ENCODE measurements around the gene CACNB2.
A peak's percentile ranks its signal among the peaks of the same experiment; 100 is the strongest.

The CACNB2 gene

GRCh38 chr10:18102404-18102803 lies 37.8 kb upstream of the CACNB2 start:
- H3K4me3 ChIP-seq (ENCODE audit: low read depth, low read length) = no peak overlapping the region
- no peak for TF ChIP-seq CTCF (IDR thresholded peaks at IDR 0.05; ENCODE audit: borderline replicate concordance, insufficient read depth, low read depth, low read length)

DNA sequence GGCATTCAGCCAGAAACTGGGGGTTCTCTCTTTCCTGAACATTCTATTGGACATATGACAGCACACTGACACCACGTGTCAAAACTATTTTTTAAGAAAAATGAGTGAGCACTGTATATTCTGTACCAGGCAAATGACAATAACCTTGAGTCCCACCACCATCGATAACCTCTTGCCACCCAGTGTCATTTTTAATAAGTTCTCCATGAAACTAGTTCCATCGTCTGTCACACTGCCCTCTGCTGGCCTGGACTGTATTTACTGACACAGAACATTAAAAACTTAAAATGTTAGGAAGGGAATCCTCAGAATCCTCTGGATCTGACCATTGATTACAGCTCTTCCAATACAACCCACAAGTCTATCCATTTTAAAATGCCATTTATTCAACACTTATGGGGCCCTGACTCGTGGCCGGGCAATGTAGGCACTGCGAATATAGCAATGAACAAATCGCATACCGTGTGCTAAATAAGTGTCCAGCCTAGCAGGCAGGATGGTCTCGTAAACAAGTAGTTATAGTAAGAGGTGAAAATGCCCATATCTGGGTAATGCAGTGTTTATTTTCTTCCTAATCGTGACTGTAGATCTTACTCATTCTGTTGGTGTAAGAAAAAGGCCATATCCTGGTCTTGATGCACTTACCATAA lies 35.9 kb upstream of the CACNB2 start:
- peak; percentile 45; the same call in 1 of the 2 replicates for TF ChIP-seq CTCF (IDR thresholded peaks at IDR 0.05; ENCODE audit: borderline replicate concordance, insufficient read depth, low read depth, low read length)
- no peak overlapping the region for H3K4me3 ChIP-seq (ENCODE audit: low read depth, low read length)

GRCh38 chr10:18109341-18109870 lies 30.8 kb upstream of the CACNB2 start:
- TF ChIP-seq CTCF (IDR thresholded peaks at IDR 0.05; ENCODE audit: borderline replicate concordance, insufficient read depth, low read depth, low read length) = no peak
- no peak overlapping the region for H3K4me3 ChIP-seq (ENCODE audit: low read depth, low read length)

DNA sequence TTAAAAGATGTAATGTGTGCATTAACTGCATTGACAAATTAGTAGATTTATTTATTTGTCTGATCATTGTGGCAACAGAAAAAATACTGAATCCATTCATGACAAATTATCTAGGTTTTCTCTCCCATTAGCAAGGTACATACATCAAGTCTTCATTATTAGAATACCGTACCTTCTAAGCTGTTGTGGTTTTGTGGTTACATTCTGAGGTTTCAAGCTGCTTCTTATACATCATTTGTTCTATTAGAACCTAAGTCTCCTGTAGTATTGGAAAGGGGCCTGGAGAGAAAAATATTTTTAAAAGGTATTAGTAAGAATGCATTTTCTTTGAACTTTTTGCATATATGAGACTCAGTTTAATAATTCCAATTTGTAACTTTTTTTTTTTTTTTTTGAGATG lies 26.3 kb upstream of the CACNB2 start:
- no peak for TF ChIP-seq CTCF (IDR thresholded peaks at IDR 0.05; ENCODE audit: borderline replicate concordance, insufficient read depth, low read depth, low read length)
- H3K4me3 ChIP-seq (ENCODE audit: low read depth, low read length) = no peak overlapping the region

DNA sequence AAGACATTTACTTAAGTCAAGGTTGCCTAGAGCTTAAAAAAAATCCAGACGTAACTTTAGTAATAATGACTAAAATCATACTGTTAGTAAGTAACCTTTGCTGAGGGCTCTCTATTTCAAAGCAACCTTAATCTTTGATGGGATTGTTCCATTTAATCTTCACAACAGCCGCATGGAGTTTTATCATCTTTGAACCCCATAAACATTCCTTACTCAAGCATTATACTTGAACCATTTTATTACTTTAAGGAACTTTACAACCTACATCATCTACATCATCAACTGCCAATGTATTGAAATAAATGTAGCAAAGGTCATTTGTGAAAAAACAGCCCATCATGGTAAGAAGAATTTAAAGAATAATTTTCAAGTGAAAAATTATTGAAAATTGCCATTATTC lies 22.9 kb upstream of the CACNB2 start:
- TF ChIP-seq CTCF (IDR thresholded peaks at IDR 0.05; ENCODE audit: borderline replicate concordance, insufficient read depth, low read depth, low read length) = no peak
- no peak overlapping the region for H3K4me3 ChIP-seq (ENCODE audit: low read depth, low read length)

DNA sequence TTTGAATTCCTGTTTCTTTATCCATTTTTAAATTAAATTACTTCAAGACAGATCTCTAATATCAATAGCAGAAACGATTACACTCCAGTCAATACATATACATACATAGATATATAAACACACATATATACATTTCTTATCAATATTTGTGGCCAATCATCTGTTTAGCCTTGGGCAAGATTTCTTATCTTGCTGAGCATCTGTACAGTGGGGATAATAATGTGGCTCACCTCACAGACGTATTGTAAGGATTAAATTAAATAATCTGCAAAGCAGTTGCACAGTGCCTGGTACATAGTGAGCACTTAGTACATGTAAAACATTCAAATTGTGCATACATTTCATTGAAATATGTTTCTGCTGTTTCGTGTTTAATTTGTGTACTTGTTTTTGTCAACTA lies 17.5 kb upstream of the CACNB2 start:
- H3K4me3 ChIP-seq (ENCODE audit: low read depth, low read length) = no peak overlapping the region
- no peak for TF ChIP-seq CTCF (IDR thresholded peaks at IDR 0.05; ENCODE audit: borderline replicate concordance, insufficient read depth, low read depth, low read length)

GRCh38 chr10:18133046-18133445 lies 7.2 kb upstream of the CACNB2 start:
- H3K4me3 ChIP-seq (ENCODE audit: low read depth, low read length) = no peak overlapping the region
- TF ChIP-seq CTCF (IDR thresholded peaks at IDR 0.05; ENCODE audit: borderline replicate concordance, insufficient read depth, low read depth, low read length) = no peak
